HG03378 (cell line): ENCODE results near the gene ANTXR2.
"Not testable (repeated sequence)": the region's sequence is repeated elsewhere in the genome, so short reads cannot be mapped to it uniquely, and the experiment has no call there.

Source experiments
- ATAC-seq: cut with Tn5 transposase; IDR thresholded peaks from one replicate; pipeline ENCODE4 v1.9.1; 2021; ENCODE audit warnings: mild to moderate bottlenecking, moderate library complexity; ENCODE audit not compliant: unreplicated experiment

ANTXR2 gene

GRCh38 chr4:79993476-79993875, 79.6 kb downstream of the ANTXR2 start:
- ATAC-seq: no peak

GRCh38 chr4:79991601-79992000, 81.4 kb downstream of the ANTXR2 start:
- ATAC-seq: no peak

DNA sequence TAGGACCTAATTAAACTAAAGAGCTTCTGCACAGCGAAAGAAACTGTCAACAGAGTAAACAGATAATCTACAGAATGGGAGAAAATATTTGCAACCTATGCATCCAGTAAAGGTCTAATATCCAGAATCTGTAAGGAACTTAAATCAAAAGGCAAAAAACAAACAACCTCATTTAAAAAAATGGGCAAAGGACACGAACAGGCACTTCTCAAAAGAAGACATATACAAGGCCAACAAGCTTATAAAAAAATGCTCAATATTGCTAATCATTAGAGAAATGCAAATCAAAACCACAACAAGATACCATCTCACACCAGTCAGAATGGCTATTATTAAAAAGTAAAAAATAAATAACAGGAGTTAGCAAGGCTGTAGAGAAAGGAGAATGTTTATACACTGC, 81.9 kb downstream of the ANTXR2 start:
- not testable (repeated sequence) for ATAC-seq

DNA sequence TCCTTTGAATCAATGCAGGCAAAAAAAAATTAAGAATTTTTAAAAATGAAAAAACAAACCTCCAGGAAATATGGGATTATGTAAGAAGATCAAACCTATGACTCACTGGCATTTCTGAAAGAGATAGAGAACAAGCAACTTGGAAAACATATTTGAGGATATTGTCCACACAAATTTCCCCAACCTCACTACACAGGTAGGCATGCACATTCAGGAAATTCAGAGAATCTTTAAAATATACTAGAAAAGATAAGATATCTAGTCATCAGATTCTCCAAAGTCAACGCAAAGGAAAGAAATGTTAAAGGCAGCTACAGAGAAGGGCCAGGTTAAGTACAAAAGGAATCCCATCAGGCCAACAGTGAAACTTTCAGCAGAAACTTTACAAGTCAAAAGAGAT, 85.6 kb downstream of the ANTXR2 start:
- no peak for ATAC-seq

GRCh38 chr4:79983431-79983830, 89.6 kb downstream of the ANTXR2 start:
- ATAC-seq: no peak

DNA sequence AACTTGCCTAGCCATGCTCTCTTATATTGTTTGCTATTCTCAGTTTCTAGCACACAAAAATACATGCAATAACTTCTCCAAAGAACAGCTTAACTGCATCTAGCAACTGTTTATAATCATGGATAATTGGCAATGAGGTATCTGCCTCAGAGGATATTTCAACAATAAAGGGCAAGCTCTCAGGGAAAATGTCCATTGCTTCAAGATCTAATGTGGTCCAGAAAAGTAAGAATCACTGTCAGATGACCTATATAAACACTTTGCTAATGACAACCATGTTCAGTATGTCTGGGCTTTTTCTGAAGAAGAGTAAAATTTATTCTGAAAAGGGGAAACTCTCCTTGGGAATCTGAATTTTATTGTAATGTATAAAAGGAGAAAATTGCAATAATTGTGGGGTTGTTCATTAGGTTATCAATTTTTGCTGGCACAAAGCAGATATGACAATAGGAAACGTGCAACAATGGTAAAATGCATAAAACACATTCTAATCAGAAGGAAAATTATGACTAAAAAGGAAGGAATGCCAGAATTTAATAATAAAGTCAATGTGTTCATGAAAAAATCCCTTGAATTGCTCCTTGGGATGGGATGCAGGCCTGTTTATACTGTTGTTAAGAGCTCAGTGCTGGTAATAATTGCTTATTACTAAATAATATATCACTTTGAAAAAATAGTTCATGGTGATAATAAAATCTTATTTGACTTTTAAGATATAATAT, 90.3 kb downstream of the ANTXR2 start:
- ATAC-seq: no peak

- ATAC-seq: no peak
Measured at GRCh38 chr4:79980448-79980847, 92.6 kb downstream of the ANTXR2 start.

GRCh38 chr4:79979785-79980437, 93.1 kb downstream of the ANTXR2 start:
- ATAC-seq: no peak

DNA sequence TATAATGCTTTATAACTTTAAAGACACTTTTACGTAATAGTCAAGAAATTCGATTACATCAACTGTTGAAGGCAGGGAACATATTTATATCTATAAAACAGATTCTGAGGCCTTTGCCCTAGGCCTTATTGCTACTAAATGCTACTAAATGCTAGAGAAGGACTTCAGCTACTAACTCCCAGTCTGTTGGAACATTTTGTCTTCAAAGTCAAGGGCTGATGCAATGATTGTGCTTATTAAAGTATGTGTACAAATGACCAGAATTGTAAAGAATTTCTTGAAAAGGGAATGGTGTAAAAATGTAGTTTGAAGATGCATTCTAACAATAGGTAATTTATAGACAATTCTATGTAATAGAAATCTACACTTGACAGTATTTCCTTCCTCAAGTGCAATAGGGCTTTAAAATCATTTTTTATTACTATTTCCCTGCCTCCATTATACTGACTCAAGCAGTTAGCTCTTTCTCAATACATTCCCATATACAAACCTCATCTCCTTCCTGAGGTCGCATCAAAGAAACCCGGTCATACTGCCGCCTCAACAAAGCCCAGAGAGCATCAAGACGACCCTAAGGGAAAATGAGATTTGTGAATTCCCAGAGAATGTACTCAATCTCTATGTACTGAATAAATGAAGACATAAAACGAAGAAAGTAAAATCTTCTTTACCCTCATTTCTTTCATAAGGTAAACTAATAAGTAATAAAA, 95.7 kb downstream of the ANTXR2 start:
- no peak for ATAC-seq

DNA sequence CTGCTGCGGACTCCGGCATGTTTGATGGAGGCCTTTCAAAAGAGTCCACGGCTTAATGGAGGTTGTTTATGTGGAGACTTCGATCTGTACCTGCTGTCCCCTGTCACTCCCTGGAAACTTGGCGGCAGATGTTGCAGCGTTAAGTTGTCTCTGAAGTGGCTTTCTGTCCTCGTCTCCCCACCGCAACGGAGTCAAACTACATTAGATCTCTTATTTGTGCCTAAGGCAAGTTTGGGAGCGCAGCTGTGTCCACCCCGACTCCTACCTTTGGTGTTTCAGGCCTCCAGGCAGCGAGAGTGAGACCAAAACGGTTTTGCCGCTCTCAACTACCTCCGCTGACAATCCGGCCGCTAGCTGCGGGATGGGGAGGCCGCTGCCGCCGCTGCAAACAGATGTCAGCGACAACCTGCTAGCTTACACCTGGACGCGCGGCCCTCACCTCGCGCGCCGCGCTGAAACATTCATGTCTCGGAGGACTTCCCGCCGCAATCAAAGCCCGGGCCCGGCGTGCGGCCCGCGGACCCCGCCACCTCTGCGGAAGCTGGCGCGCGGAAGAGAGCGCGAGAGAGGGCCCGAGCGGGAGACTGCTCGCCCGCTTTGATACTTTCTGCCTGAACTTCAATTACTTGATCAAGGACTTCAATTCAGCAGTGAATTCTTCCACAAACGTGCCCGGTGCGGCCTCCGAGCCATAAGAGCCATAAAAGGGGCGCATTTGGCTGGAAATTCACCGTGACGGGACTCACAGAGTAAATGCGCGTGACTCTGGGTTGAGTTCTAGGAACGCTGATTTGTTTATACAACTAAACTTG, 108.4 kb downstream of the ANTXR2 start:
- no peak for ATAC-seq

GRCh38 chr4:79964020-79964399, 109.0 kb downstream of the ANTXR2 start:
- no peak for ATAC-seq

- no peak for ATAC-seq
Measured at GRCh38 chr4:79959652-79960051, 113.4 kb downstream of the ANTXR2 start.

DNA sequence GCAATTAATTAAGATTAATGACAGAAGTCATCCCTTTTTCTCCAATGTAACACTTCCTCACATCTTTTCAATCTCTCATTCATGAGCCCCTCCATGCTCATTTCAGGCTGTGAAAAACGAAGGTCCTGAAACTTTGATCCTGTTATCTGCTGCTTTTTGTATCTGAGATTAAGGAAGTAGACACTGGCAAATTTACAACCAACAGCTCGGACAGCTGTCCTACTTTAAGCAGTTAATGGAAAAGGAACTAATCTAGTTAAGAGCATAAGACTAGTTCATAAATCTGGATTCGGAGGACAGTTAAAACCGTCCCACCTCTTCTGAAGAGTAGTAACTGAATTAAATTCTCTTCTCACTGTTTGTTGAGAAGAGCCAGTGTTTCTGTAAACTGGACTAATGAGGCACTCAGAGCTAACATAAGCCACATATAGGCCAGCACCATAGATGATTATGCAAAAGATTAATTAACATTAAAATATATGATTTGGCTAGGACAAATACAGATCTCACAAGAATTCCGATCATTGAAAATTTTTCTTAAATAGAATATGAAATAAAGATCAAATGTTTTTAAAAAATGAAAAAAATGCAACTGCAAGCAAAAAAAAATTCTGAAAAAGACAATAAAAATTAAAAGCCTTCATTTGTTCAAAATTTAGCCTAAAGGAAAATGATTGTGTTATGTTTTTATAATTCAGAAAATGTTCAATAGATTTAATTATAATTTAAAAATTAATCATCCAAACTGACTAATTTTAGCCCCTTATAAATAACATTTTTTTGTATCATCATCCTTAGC, 114.4 kb downstream of the ANTXR2 start:
- ATAC-seq: no peak

DNA sequence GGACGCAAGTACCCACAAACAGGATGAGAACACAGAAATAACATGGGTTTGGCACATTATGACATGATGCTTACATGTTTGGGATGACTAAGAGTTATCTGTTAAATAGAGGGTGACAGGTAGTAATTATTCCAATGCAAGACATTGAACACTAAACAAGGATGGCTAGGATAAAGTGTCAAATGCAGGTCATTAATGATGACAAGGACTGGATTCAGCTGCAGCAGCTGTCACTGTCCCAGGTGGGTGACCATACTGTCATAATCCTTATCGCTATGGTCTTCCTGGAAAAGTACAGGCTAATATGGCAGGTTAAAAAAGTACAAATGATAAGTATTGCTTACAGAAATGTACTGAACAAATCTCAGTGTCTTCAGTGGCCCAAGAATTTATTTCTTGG, 123.9 kb downstream of the ANTXR2 start:
- no peak for ATAC-seq

- no peak for ATAC-seq
Measured at GRCh38 chr4:79948739-79949138, 124.3 kb downstream of the ANTXR2 start.

GRCh38 chr4:79948261-79948660, 124.8 kb downstream of the ANTXR2 start:
- ATAC-seq: no peak

DNA sequence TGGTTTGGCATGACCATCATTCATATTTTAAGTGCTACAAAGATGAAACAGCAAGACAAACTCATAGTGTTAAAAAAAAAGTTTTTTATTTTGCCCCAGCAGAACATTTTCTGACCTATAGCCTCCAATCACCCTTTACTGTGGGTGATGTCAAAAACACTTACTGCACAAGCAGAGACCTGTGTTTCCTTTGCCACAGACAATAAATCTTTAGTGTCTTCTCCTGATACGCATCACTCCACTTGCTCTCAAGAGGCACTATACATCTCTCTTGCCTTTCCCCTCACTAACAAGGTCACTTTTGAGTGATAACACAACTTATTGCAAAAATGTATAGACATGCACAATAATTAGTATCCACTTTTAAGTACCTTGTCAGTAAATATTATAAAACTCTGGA, 125.6 kb downstream of the ANTXR2 start:
- no peak for ATAC-seq

GRCh38 chr4:79935274-79935673, 137.8 kb downstream of the ANTXR2 start:
- no peak for ATAC-seq

- ATAC-seq: no peak
Measured at GRCh38 chr4:79934660-79935059, 138.4 kb downstream of the ANTXR2 start.

DNA sequence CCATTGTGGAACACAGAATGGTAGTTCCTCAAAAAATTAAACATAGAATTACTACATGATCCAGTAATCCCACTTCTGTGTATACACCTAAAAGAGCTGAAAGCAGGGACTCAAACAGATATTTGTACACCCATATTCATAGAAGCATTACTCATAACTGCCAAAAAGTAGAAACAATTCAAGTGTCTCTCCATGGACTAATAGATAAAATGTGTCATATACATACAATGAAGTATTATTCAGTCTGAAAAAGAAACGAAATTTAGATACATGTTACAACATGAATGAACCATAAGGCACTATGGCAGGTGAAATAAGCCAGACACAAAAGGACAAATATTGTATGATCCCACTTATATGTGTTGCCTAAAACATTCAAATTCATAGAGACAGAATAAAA, 145.1 kb downstream of the ANTXR2 start:
- no peak for ATAC-seq
